HCT116 (cell line): ENCODE measurements around the gene MORF4L1. TPM values are rescaled to one million over a fixed set of nuclear protein-coding genes. Genes with fewer than 3 reads are reported as not detected.

ENCODE experiments used
- ATAC-seq: fragments of 200-7000 bp; cut with Tn5 transposase; 2 replicates; pipeline ENCODE4 v1.9.1; 2020; ENCODE audit warnings: mild to moderate bottlenecking, moderate library complexity
- BruUV-seq: library from RNA; stranded (reverse); fragments of 400-500 nt; replicated peaks from 2 replicates; lab custom pipeline; 2021; lab: Mats Ljungman, UMichigan
- CTCF ChIA-PET: fragments of 300-600 bp; sonication (Branson Sonifier 250); formaldehyde crosslinking; loops from one replicate; lab custom pipeline; 2021; ENCODE audit warnings: antibody characterized with exemption; lab: Charles Lee
- POLR2A ChIA-PET: fragments of 300-600, 350-600 bp; sonication (Branson Sonifier 250); formaldehyde crosslinking; loops from one replicate; lab custom pipeline; 2021; ENCODE audit warnings: antibody characterized with exemption; lab: Charles Lee
- RAD21 ChIA-PET, 2 experiments: fragments of 300-600 bp; sonication (Branson Sonifier 250); formaldehyde crosslinking; loops; one replicate each; lab custom pipeline; 2023; ENCODE audit warnings: low total read pairs in 2 of 2; ENCODE audit not compliant: uncharacterized antibody in 2 of 2, unreplicated experiment in 2 of 2, low non-redundant PET in 1 of 2; lab: Charles Lee
- DNase-seq: peaks from one replicate; pipeline ENCODE4 v3.0.0-alpha.2; 2010; ENCODE audit warnings: low read depth, low spot score
- H2AFZ ChIP-seq: fragments of 200-600 bp; shearing (Covaris generic), sonication (generic); 2 replicates; pipeline ENCODE4 v1.6.1; 2017; ENCODE audit warnings: low read depth, mixed run types, mixed read lengths, antibody characterized with exemption, low read length; ENCODE audit not compliant: poor library complexity, severe bottlenecking
- H3K27ac ChIP-seq: 2 replicates; pipeline ENCODE4 v1.5.1; 2012; ENCODE audit warnings: low read depth, low read length
- H3K27me3 ChIP-seq: fragments of 200-600 bp; sonication (generic); 2 replicates; pipeline ENCODE4 v1.6.1; 2016; ENCODE audit warnings: mixed run types, low read length, mixed read lengths; ENCODE audit not compliant: insufficient read depth
- H3K36me3 ChIP-seq, 2 experiments: fragments of 200-500 bp in 1 of 2; fragments of 200-600 bp in 1 of 2; sonication (Bioruptor generic) in 1 of 2; sonication (generic) in 1 of 2; 2 replicates each; pipeline versions ENCODE4 v1.5.1 to v1.6.1; 2014 to 2016; ENCODE audit warnings: low read length in 2 of 2, inconsistent platforms in 1 of 2, mixed read lengths in 1 of 2, mixed run types in 1 of 2; ENCODE audit not compliant: insufficient read depth in 2 of 2, control insufficient read depth in 1 of 2
- H3K4me1 ChIP-seq, 2 experiments: fragments of 200-600 bp in 1 of 2; sonication (generic) in 1 of 2; 2 replicates each; pipeline versions ENCODE4 v1.5.1 to v1.6.1; 2012 to 2017; ENCODE audit warnings: low read length in 2 of 2, inconsistent platforms in 1 of 2, mild to moderate bottlenecking in 1 of 2, mixed read lengths in 1 of 2, mixed run types in 1 of 2, moderate library complexity in 1 of 2; ENCODE audit not compliant: insufficient read depth in 2 of 2, control insufficient read depth in 1 of 2
- H3K4me2 ChIP-seq: fragments of 200-600 bp; sonication (generic); 2 replicates; pipeline ENCODE4 v1.6.1; 2017; ENCODE audit warnings: mixed run types, low read length, mixed read lengths
- H3K4me3 ChIP-seq, 2 experiments: fragments of 200-600 bp in 1 of 2; sonication (generic) in 1 of 2; replicated peaks in 1 of 2; 2 replicates each; pipeline ENCODE4 v1.5.1; 2011 to 2016; ENCODE audit warnings: low read length in 2 of 2, control low read depth in 1 of 2, low read depth in 1 of 2, mild to moderate bottlenecking in 1 of 2, mixed read lengths in 1 of 2, mixed run types in 1 of 2
- H3K79me2 ChIP-seq: fragments of 200-600 bp; sonication (generic); 2 replicates; pipeline ENCODE4 v1.6.1; 2017; ENCODE audit warnings: mild to moderate bottlenecking, mixed run types, low read length, moderate library complexity, mixed read lengths; ENCODE audit not compliant: insufficient read depth
- H3K9ac ChIP-seq: fragments of 200-600 bp; sonication (generic); 2 replicates; pipeline ENCODE4 v1.6.1; 2016; ENCODE audit warnings: low read length, mixed read lengths
- H3K9me2 ChIP-seq: fragments of 200-600 bp; sonication (generic), shearing (Covaris generic); 2 replicates; pipeline ENCODE4 v1.6.1; 2017; ENCODE audit warnings: mixed run types, mild to moderate bottlenecking, moderate library complexity; ENCODE audit not compliant: insufficient read depth
- H3K9me3 ChIP-seq, 2 experiments: fragments of 200-500 bp in 1 of 2; fragments of 200-600 bp in 1 of 2; sonication (Bioruptor generic) in 1 of 2; sonication (generic) in 1 of 2; 2 replicates each; pipeline ENCODE4 v1.6.1; 2014 to 2017; ENCODE audit warnings: low read length in 2 of 2, mixed read lengths in 2 of 2, inconsistent platforms in 1 of 2, low read depth in 1 of 2, mild to moderate bottlenecking in 1 of 2, mixed run types in 1 of 2, moderate library complexity in 1 of 2; ENCODE audit not compliant: control insufficient read depth in 1 of 2, insufficient read depth in 1 of 2
- H4K20me1 ChIP-seq: fragments of 200-600 bp; sonication (generic), shearing (Covaris generic); 2 replicates; pipeline ENCODE4 v1.6.1; 2017; ENCODE audit warnings: mixed run types, mild to moderate bottlenecking, moderate library complexity; ENCODE audit not compliant: insufficient read depth
- ATF3 ChIP-seq: IDR thresholded peaks from 2 replicates; pipeline ENCODE4 v1.6.1; 2012
- CTCF ChIP-seq, 3 experiments: fragments of 200-600 bp in 1 of 3; sonication (generic) in 1 of 3; IDR thresholded peaks in 2 of 3; conservative IDR thresholded peaks in 1 of 3; 2 replicates each; pipeline ENCODE4 v1.5.1; 2012 to 2017; ENCODE audit warnings: low read depth in 2 of 3, low read length in 2 of 3, antibody characterized with exemption in 1 of 3, borderline replicate concordance in 1 of 3, control low read depth in 1 of 3, mild to moderate bottlenecking in 1 of 3, mixed read lengths in 1 of 3, mixed run types in 1 of 3, moderate library complexity in 1 of 3; ENCODE audit not compliant: insufficient read depth in 1 of 3
- EGR1 ChIP-seq: IDR thresholded peaks from 2 replicates; pipeline ENCODE4 v1.6.1; 2012; ENCODE audit warnings: low read depth
- ELF1 ChIP-seq: IDR thresholded peaks from 2 replicates; pipeline ENCODE4 v1.6.1; 2012; ENCODE audit warnings: low read depth, borderline replicate concordance
- EZH2 ChIP-seq: fragments of 200-600 bp; sonication (generic); IDR thresholded peaks from 2 replicates; pipeline ENCODE4 v1.6.1; 2017; ENCODE audit warnings: antibody characterized with exemption, mixed run types
- POLR2AphosphoS5 ChIP-seq: IDR thresholded peaks from 2 replicates; pipeline ENCODE4 v1.6.1; 2011; ENCODE audit warnings: mild to moderate bottlenecking, low read depth, low read length, moderate library complexity
- RAD21 ChIP-seq: IDR thresholded peaks from 2 replicates; pipeline ENCODE4 v1.6.1; 2012; ENCODE audit warnings: low read depth, mild to moderate bottlenecking
- REST ChIP-seq: IDR thresholded peaks from 2 replicates; pipeline ENCODE4 v1.6.1; 2012; ENCODE audit warnings: low read depth
- SRF ChIP-seq: IDR thresholded peaks from 2 replicates; pipeline ENCODE4 v1.6.1; 2012; ENCODE audit warnings: low read depth
- TCF7L2 ChIP-seq: IDR thresholded peaks from 2 replicates; pipeline ENCODE4 v1.7.0; 2011; ENCODE audit warnings: borderline replicate concordance, inconsistent platforms; ENCODE audit not compliant: insufficient read depth, insufficient read length; ENCODE audit errors: extremely low read depth
- YY1 ChIP-seq: IDR thresholded peaks from 2 replicates; pipeline ENCODE4 v1.6.1; 2011; ENCODE audit warnings: low read length, low read depth, moderate library complexity, mild to moderate bottlenecking; ENCODE audit not compliant: insufficient replicate concordance; ENCODE audit errors: extremely low read depth
- ZFX ChIP-seq: fragments of 450-650 bp; IDR thresholded peaks from 2 replicates; pipeline ENCODE4 v1.6.1; 2017
- intact Hi-C: fragments of 100-400 bp; cut with micrococcal nuclease; formaldehyde crosslinking; loops from 2 replicates; pipeline ENCODE4 v1.10.0; 2022
- total RNA-seq: library from RNA; stranded (reverse); gene quantifications from one replicate; pipeline ENCODE4 v1.2.1, GENCODE V29; 2021; ENCODE audit not compliant: unreplicated experiment

MORF4L1 gene
- total RNA-seq, 1 experiment from 2014 or later = 273 TPM

- CTCF ChIA-PET = interaction anchor here (1.4 to 6.0 kb wide), 5 partner anchors 13 to 275 kb away, joined by 5 to 35 read pairs (median 22); no protein-coding TSS in a partner anchor
- POLR2A ChIA-PET = no interaction called here
- RAD21 ChIA-PET = interaction anchor here in 1 of 2 experiments (0.6 kb wide), 1 partner anchor 242 kb away, joined by 3 read pairs; no protein-coding TSS in a partner anchor
- ATAC-seq = peak; percentile 88
- no peaks in the 10 kb centered on the region for H3K9me2 ChIP-seq
- BruUV-seq = no TSS peak
- peak; percentile 10 for DNase-seq
- intact Hi-C loops = loop anchor here (1.0 kb wide), 3 partner anchors 69 to 274 kb away; no protein-coding TSS in a partner anchor
- no peaks in the 10 kb centered on the region for H3K4me1 ChIP-seq
- no peak overlapping the region for H3K27ac ChIP-seq
- peaks cover 33% of the 10 kb centered on the region in 2 experiments for H3K36me3 ChIP-seq
- H3K79me2 ChIP-seq = peaks cover 18% of the 10 kb centered on the region; the same call in 1 of the 2 replicates
- H4K20me1 ChIP-seq = no peaks in the 10 kb centered on the region; the same call in 1 of the 2 replicates
- H3K27me3 ChIP-seq = no peaks in the 10 kb centered on the region
- no peaks in the 10 kb centered on the region for H3K9me3 ChIP-seq
- H2AFZ ChIP-seq = no peak overlapping the region
- no peak for TF ChIP-seq ATF3
- TF ChIP-seq ELF1 = no peak
- TF ChIP-seq REST = no peak
- no peak for TF ChIP-seq YY1
- no peak for TF ChIP-seq TCF7L2
- TF ChIP-seq EZH2 = no peak
- no peak for TF ChIP-seq SRF
- TF ChIP-seq RAD21 = peak; percentile 78
- no peak for TF ChIP-seq POLR2AphosphoS5
- no peak for TF ChIP-seq ZFX
- peak; percentile 63 to 82 (median 76); a peak in 5 of 6 replicates for TF ChIP-seq CTCF (IDR thresholded peaks at IDR 0.05 in 2 of 3, conservative IDR thresholded peaks at IDR 0.05 in 1 of 3; ENCODE audit: borderline replicate concordance in 1 of 3, insufficient read depth in 1 of 3, low read depth in 2 of 3, low read length in 2 of 3)
- TF ChIP-seq EGR1 = peak; percentile 55; the same call in 1 of the 2 replicates
- TF ChIP-seq, all 23 proteins: peak for 3
- Histone ChIP-seq H3K4me2 (no peak overlapping the region), H3K9ac (no peak overlapping the region), H3K4me3 (no peak overlapping the region)
These were observed 37.1 kb downstream of the MORF4L1 start for GRCh38 chr15:78909791-78910228.
